ENCODE results near the gene TGFBRAP1.

The TGFBRAP1 gene

GRCh38 chr2:105324732-105325131 lies 4.8 kb downstream of the TGFBRAP1 start:
- TF ChIP-seq CTCF (IDR thresholded peaks at IDR 0.05; ENCODE audit: insufficient read depth, missing control alignments): no peak
- DNase-seq (ENCODE audit: insufficient read length, low spot score): no peak
- no peak for FAIRE-seq

- DNase-seq (ENCODE audit: insufficient read length, low spot score): no peak
- no peak for TF ChIP-seq CTCF (IDR thresholded peaks at IDR 0.05; ENCODE audit: insufficient read depth, missing control alignments)
- no peak for FAIRE-seq
Observed at GRCh38 chr2:105324101-105324500, 5.4 kb downstream of the TGFBRAP1 start.

GRCh38 chr2:105323111-105323510 lies 6.4 kb downstream of the TGFBRAP1 start:
- no peak for FAIRE-seq
- TF ChIP-seq CTCF (IDR thresholded peaks at IDR 0.05; ENCODE audit: insufficient read depth, missing control alignments): no peak
- DNase-seq (ENCODE audit: insufficient read length, low spot score): no peak

- FAIRE-seq (no peak), DNase-seq (ENCODE audit: insufficient read length, low spot score) (no peak)
- no peak for TF ChIP-seq CTCF (IDR thresholded peaks at IDR 0.05; ENCODE audit: insufficient read depth, missing control alignments)
Observed at GRCh38 chr2:105321875-105322646, 7.5 kb downstream of the TGFBRAP1 start.

GRCh38 chr2:105320651-105321215 lies 8.8 kb downstream of the TGFBRAP1 start:
- DNase-seq (ENCODE audit: insufficient read length, low spot score) (no peak), FAIRE-seq (peak; percentile 66)

GRCh38 chr2:105317937-105318336 lies 11.6 kb downstream of the TGFBRAP1 start:
- DNase-seq (ENCODE audit: insufficient read length, low spot score) (no peak), FAIRE-seq (no peak)
- TF ChIP-seq CTCF (IDR thresholded peaks at IDR 0.05; ENCODE audit: insufficient read depth, missing control alignments): no peak

More at GRCh38 chr2:105320651-105321215, 8.8 kb downstream of the TGFBRAP1 start:
- no peak for TF ChIP-seq CTCF (IDR thresholded peaks at IDR 0.05; ENCODE audit: insufficient read depth, missing control alignments)

GRCh38 chr2:105315314-105315713 lies 14.2 kb downstream of the TGFBRAP1 start:
- FAIRE-seq (no peak), DNase-seq (ENCODE audit: insufficient read length, low spot score) (no peak)
- no peak for TF ChIP-seq CTCF (IDR thresholded peaks at IDR 0.05; ENCODE audit: insufficient read depth, missing control alignments)

Measured in D721Med (cell line).